Smooth muscle cell (in vitro differentiated cells): ENCODE results near the gene AIF1. TPM values are rescaled to one million over a fixed set of nuclear protein-coding genes. Genes with fewer than 3 reads are reported as not detected.
A peak's percentile ranks its signal among the peaks of the same experiment; 100 is the strongest.

Experiments used
- DNase-seq: peaks from one replicate; lab custom pipeline; 2025; ENCODE audit not compliant: unreplicated experiment; lab: John Stamatoyannopoulos, UW
- H2AFZ ChIP-seq: fragments of 200-600 bp; sonication (generic); 2 replicates; pipeline ENCODE4 v1.6.0; 2016; ENCODE audit warnings: antibody characterized with exemption, low read depth, mild to moderate bottlenecking
- H3F3A ChIP-seq: fragments of 200-600 bp; sonication (generic); 2 replicates; pipeline ENCODE4 v1.6.0; 2017; ENCODE audit warnings: antibody characterized with exemption, low read depth
- H3K27ac ChIP-seq: fragments of 200-600 bp; sonication (generic); 2 replicates; pipeline ENCODE4 v1.5.1; 2016; ENCODE audit warnings: low read depth, mild to moderate bottlenecking
- H3K27me3 ChIP-seq: fragments of 200-600 bp; sonication (generic); 2 replicates; pipeline ENCODE4 v1.6.1; 2016; ENCODE audit warnings: low read depth, mild to moderate bottlenecking
- H3K36me3 ChIP-seq: fragments of 200-600 bp; sonication (generic); 2 replicates; pipeline ENCODE4 v1.5.1; 2016; ENCODE audit warnings: low read depth
- H3K4me1 ChIP-seq: fragments of 200-600 bp; sonication (generic); 2 replicates; pipeline ENCODE4 v1.5.1; 2016; ENCODE audit warnings: low read depth
- H3K4me2 ChIP-seq: fragments of 200-600 bp; sonication (generic); 2 replicates; pipeline ENCODE4 v1.6.0; 2016; ENCODE audit warnings: mild to moderate bottlenecking
- H3K4me3 ChIP-seq: fragments of 200-600 bp; sonication (generic); 2 replicates; pipeline ENCODE4 v1.5.1; 2016; ENCODE audit warnings: mild to moderate bottlenecking
- H3K79me2 ChIP-seq: fragments of 200-600 bp; sonication (generic); 2 replicates; pipeline ENCODE4 v1.6.0; 2016; ENCODE audit warnings: low read depth, mild to moderate bottlenecking
- H3K9ac ChIP-seq: fragments of 200-600 bp; sonication (generic); 2 replicates; pipeline ENCODE4 v1.6.0; 2016; ENCODE audit warnings: low read depth
- H3K9me3 ChIP-seq: fragments of 200-600 bp; sonication (generic); replicated peaks from 2 replicates; pipeline ENCODE4 v1.5.1; 2016; ENCODE audit warnings: low read depth
- H4K20me1 ChIP-seq: fragments of 200-600 bp; sonication (generic); 2 replicates; pipeline ENCODE4 v1.6.0; 2016; ENCODE audit warnings: low read depth
- CTCF ChIP-seq: fragments of 200-600 bp; sonication (generic); IDR thresholded peaks from 2 replicates; pipeline ENCODE4 v1.5.1; 2017; ENCODE audit warnings: borderline replicate concordance, mild to moderate bottlenecking, antibody characterized with exemption; ENCODE audit not compliant: insufficient read depth, poor library complexity, severe bottlenecking
- WGBS: methylation state at CpG from one replicate; pipeline ENCODE4 v1.1.7; 2016; ENCODE audit warnings: low lambda C conversion rate; 5-methylcytosine and 5-hydroxymethylcytosine counted together
- polyA plus RNA-seq: library from polyadenylated mRNA; unstranded; fragments of >200 nt; fragmentation: Nextera tagmentation; extraction: Ambion mirVana; gene quantifications from 2 replicates; pipeline ENCODE4 v1.2.1, GENCODE V29; 2016
- total RNA-seq: library from RNA; depleted of rRNA; stranded (reverse); fragments of >200 nt; gene quantifications from 2 replicates; pipeline ENCODE4 v1.2.3, GENCODE V29; 2014

AIF1 gene
- total and polyA plus RNA-seq, 2 experiments from 2014 or later = not detected

GRCh38 chr6:31576897-31577578 lies 38.0 kb upstream of the AIF1 start:
- H3K9ac ChIP-seq = no peak overlapping the region
- H3K4me1 ChIP-seq = no peaks in the 10 kb centered on the region
- H3K4me2 ChIP-seq = no peak overlapping the region
- no peaks in the 10 kb centered on the region for H4K20me1 ChIP-seq
- no peak overlapping the region for H2AFZ ChIP-seq
- no peaks in the 10 kb centered on the region for H3F3A ChIP-seq
- no peaks in the 10 kb centered on the region for H3K79me2 ChIP-seq
- H3K9me3 ChIP-seq = no peaks in the 10 kb centered on the region
- no peak overlapping the region for H3K4me3 ChIP-seq
- no peak for DNase-seq
- 96% methylated on average over 19 of the region's 19 CpGs for WGBS
- no peaks in the 10 kb centered on the region for H3K36me3 ChIP-seq
- H3K27ac ChIP-seq = no peak overlapping the region
- TF ChIP-seq CTCF = no peak
- no peaks in the 10 kb centered on the region for H3K27me3 ChIP-seq

GRCh38 chr6:31577579-31577966 lies 37.5 kb upstream of the AIF1 start:
- H3K4me1 ChIP-seq = no peaks in the 10 kb centered on the region
- no peaks in the 10 kb centered on the region for H3K27me3 ChIP-seq
- H4K20me1 ChIP-seq = no peaks in the 10 kb centered on the region
- DNase-seq = no peak
- no peak for TF ChIP-seq CTCF
- no peak overlapping the region for H3K27ac ChIP-seq
- no peak overlapping the region for H3K9ac ChIP-seq
- H3K79me2 ChIP-seq = no peaks in the 10 kb centered on the region
- no peak overlapping the region for H3K4me2 ChIP-seq
- WGBS = 97% methylated on average over 3 of the region's 3 CpGs
- no peak overlapping the region for H2AFZ ChIP-seq
- no peaks in the 10 kb centered on the region for H3K36me3 ChIP-seq
- H3F3A ChIP-seq = no peaks in the 10 kb centered on the region
- no peak overlapping the region for H3K4me3 ChIP-seq
- H3K9me3 ChIP-seq = no peaks in the 10 kb centered on the region

GRCh38 chr6:31578184-31579118 lies 36.6 kb upstream of the AIF1 start:
- no peak for DNase-seq
- no peak for TF ChIP-seq CTCF
- Histone ChIP-seq H3K79me2 (no peaks in the 10 kb centered on the region), H3K4me2 (no peak overlapping the region), H4K20me1 (no peaks in the 10 kb centered on the region), H3K9ac (no peak overlapping the region), H3K36me3 (no peaks in the 10 kb centered on the region), H3K4me3 (no peak overlapping the region), H3K27ac (peak overlapping the region; percentile 22), H3K9me3 (no peaks in the 10 kb centered on the region), H3K27me3 (no peaks in the 10 kb centered on the region), H3F3A (no peaks in the 10 kb centered on the region), H2AFZ (no peak overlapping the region), H3K4me1 (no peaks in the 10 kb centered on the region)
- WGBS = 73% methylated on average over 12 of the region's 12 CpGs
